CD14-positive monocyte (primary cell): Measurements from ENCODE around the gene OR51A7. TPM values are rescaled to one million over a fixed set of nuclear protein-coding genes. Genes with fewer than 3 reads are reported as not detected.

ENCODE experiments used
- DNase-seq, 3 donors: peaks; one replicate each; pipeline ENCODE4 v3.0.0-alpha.2; 2011 to 2022
- H2AFZ ChIP-seq: 2 replicates; pipeline ENCODE4 v1.6.0; 2012; ENCODE audit warnings: mild to moderate bottlenecking, low read depth, low read length, inconsistent platforms; ENCODE audit not compliant: insufficient read depth, poor library complexity, severe bottlenecking
- H3K27ac ChIP-seq, 2 donors: 1 replicate in 1 of 2; 2 replicates in 1 of 2; pipeline ENCODE4 v1.5.1; 2012 to 2013; ENCODE audit warnings: low read length in 2 of 2, control low read depth in 1 of 2, inconsistent platforms in 1 of 2, low read depth in 1 of 2, mild to moderate bottlenecking in 1 of 2
- H3K27me3 ChIP-seq, 2 donors: one replicate each; pipeline versions ENCODE4 v1.6.0 to v1.6.1; 2011 to 2013; ENCODE audit warnings: low read length in 2 of 2; ENCODE audit not compliant: control insufficient read depth in 2 of 2, insufficient read depth in 2 of 2
- H3K36me3 ChIP-seq, 2 donors: replicated peaks in 1 of 2; 1 replicate in 1 of 2; 2 replicates in 1 of 2; pipeline versions ENCODE4 v1.5.1 to v1.6.1; 2012 to 2013; ENCODE audit warnings: low read length in 2 of 2, control low read depth in 1 of 2, inconsistent platforms in 1 of 2, mild to moderate bottlenecking in 1 of 2; ENCODE audit not compliant: insufficient read depth in 2 of 2, control insufficient read depth in 1 of 2
- H3K4me1 ChIP-seq, 2 donors: 1 replicate in 1 of 2; 2 replicates in 1 of 2; pipeline versions ENCODE4 v1.5.1 to v1.6.1; 2012 to 2013; ENCODE audit warnings: low read length in 2 of 2, control low read depth in 1 of 2, inconsistent platforms in 1 of 2, mild to moderate bottlenecking in 1 of 2, moderate library complexity in 1 of 2; ENCODE audit not compliant: insufficient read depth in 2 of 2, control insufficient read depth in 1 of 2
- H3K4me2 ChIP-seq: replicated peaks from 2 replicates; pipeline ENCODE3; 2012; ENCODE audit warnings: low read length, moderate library complexity, mild to moderate bottlenecking; ENCODE audit not compliant: poor library complexity, severe bottlenecking; ENCODE audit errors: extremely low read depth
- H3K4me3 ChIP-seq, 3 experiments: fragments of 200-600 bp in 1 of 3; sonication (generic) in 1 of 3; replicated peaks in 1 of 3; 1 replicate in 2 of 3; 2 replicates in 1 of 3; pipeline ENCODE4 v1.5.1; 2011 to 2013; ENCODE audit warnings: low read length in 3 of 3, mild to moderate bottlenecking in 3 of 3, control low read depth in 2 of 3, low read depth in 2 of 3, inconsistent platforms in 1 of 3, moderate library complexity in 1 of 3
- H3K79me2 ChIP-seq: 2 replicates; pipeline ENCODE4 v1.6.0; 2012; ENCODE audit warnings: mild to moderate bottlenecking, control low read depth, inconsistent platforms, low read length, moderate library complexity; ENCODE audit not compliant: insufficient read depth
- H3K9ac ChIP-seq: 2 replicates; pipeline ENCODE4 v1.6.0; 2017; ENCODE audit warnings: low read length, mild to moderate bottlenecking; ENCODE audit not compliant: insufficient read depth, poor library complexity, severe bottlenecking
- H3K9me3 ChIP-seq, 2 donors: replicated peaks in 1 of 2; 1 replicate in 1 of 2; 2 replicates in 1 of 2; pipeline versions ENCODE4 v1.5.1 to v1.6.1; 2012 to 2013; ENCODE audit warnings: low read length in 2 of 2, control low read depth in 1 of 2; ENCODE audit not compliant: control insufficient read depth in 1 of 2, insufficient read depth in 1 of 2
- H4K20me1 ChIP-seq: 2 replicates; pipeline ENCODE4 v1.6.0; 2012; ENCODE audit warnings: mild to moderate bottlenecking, low read length, control low read depth, moderate library complexity; ENCODE audit not compliant: insufficient read depth
- H3K27ac Mint-ChIP-seq, 7 donors: one replicate each; pipeline ENCODE4 v1.8.0; 2020; ENCODE audit warnings: mild to moderate bottlenecking in 7 of 7, mixed read lengths in 7 of 7, moderate library complexity in 6 of 7, inconsistent platforms in 2 of 7
- H3K27me3 Mint-ChIP-seq, 3 donors: one replicate each; pipeline ENCODE4 v1.8.0; 2021 to 2022; ENCODE audit warnings: low read depth in 3 of 3, mild to moderate bottlenecking in 3 of 3, mixed read lengths in 3 of 3, moderate library complexity in 3 of 3, inconsistent platforms in 1 of 3
- H3K36me3 Mint-ChIP-seq, 2 donors: one replicate each; pipeline ENCODE4 v1.8.0; 2020; ENCODE audit warnings: mixed read lengths in 2 of 2, inconsistent platforms in 1 of 2, mild to moderate bottlenecking in 1 of 2
- H3K4me1 Mint-ChIP-seq: one replicate; pipeline ENCODE4 v1.8.0; 2020; ENCODE audit warnings: mild to moderate bottlenecking, mixed read lengths
- H3K4me3 Mint-ChIP-seq, 2 donors: one replicate each; pipeline ENCODE4 v1.8.0; 2020; ENCODE audit warnings: mild to moderate bottlenecking in 2 of 2, mixed read lengths in 2 of 2, moderate library complexity in 1 of 2
- H3K9me3 Mint-ChIP-seq, 7 donors: one replicate each; pipeline ENCODE4 v1.8.0; 2020 to 2022; ENCODE audit warnings: mixed read lengths in 7 of 7, mild to moderate bottlenecking in 6 of 7, moderate library complexity in 6 of 7, inconsistent platforms in 2 of 7
- WGBS: methylation state at CpG from one replicate; pipeline ENCODE4 v1.1.5; 2013; ENCODE audit warnings: missing lambda C conversion rate; ENCODE audit not compliant: insufficient coverage; 5-methylcytosine and 5-hydroxymethylcytosine counted together
- intact Hi-C, 2 donors: fragments of 100-400 bp; cut with micrococcal nuclease; formaldehyde crosslinking; loops; one replicate each; pipeline versions ENCODE4 v1.15.0 to v1.15.1; 2023
- polyA plus RNA-seq, 3 donors: library from polyadenylated mRNA; depleted of rRNA in 1 of 3; unstranded in 2 of 3; stranded (reverse) in 1 of 3; fragments of 300-500 nt in 2 of 3; fragments of >200 nt in 1 of 3; fragmentation: Illumina TruSeq in 2 of 3; gene quantifications; 1 replicate in 2 of 3; 2 replicates in 1 of 3; pipeline ENCODE4 v1.2.3, GENCODE V29; 2012 to 2021
- TF ChIP-seq, protein P1 (sequence below): fragments of 200-600 bp; IDR thresholded peaks from one replicate; pipeline ENCODE4 v1.8.0; 2022; ENCODE audit warnings: antibody characterized with exemption, mild to moderate bottlenecking

The OR51A7 gene
- polyA plus RNA-seq, 3 donors: not detected

DNA sequence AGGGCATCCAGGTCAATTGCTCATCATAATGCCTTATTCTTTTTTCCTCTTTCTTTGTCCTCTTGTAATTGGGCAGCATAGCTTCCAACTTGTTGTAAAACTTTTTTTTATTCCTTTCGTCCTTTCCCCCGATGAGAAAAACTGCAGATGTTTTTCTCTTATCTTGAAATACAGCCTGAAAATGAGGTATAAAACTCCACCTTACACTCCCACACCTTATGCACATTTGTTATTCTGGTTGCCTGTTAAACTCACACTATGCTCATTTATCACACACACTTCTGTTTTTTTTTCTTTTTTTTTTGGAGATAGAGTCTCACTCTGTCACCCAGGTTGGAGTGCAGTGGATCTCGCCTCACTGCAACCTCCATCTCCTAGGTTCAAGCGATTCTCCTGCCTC lies 53.8 kb downstream of the OR51A7 start:
- Mint-ChIP-seq H3K9me3 (peaks cover 0 to 4% (median 0%) of the 10 kb centered on the region in 7 donors), H3K36me3 (no peaks in the 10 kb centered on the region), H3K4me3 (no peak overlapping the region), H3K27ac (no peak overlapping the region), H3K27me3 (no peaks in the 10 kb centered on the region), H3K4me1 (no peaks in the 10 kb centered on the region)
- Histone ChIP-seq H3K36me3 (no peaks in the 10 kb centered on the region), H3K9ac (no peak overlapping the region), H3K4me3 (no peak overlapping the region), H4K20me1 (no peaks in the 10 kb centered on the region), H2AFZ (no peak overlapping the region), H3K4me2 (no peak overlapping the region), H3K27ac (no peak overlapping the region), H3K9me3 (no peaks in the 10 kb centered on the region), H3K79me2 (no peaks in the 10 kb centered on the region), H3K27me3 (no peaks in the 10 kb centered on the region), H3K4me1 (no peaks in the 10 kb centered on the region)
- no peak for DNase-seq
- WGBS: 100% methylated on average over 1 of the region's 4 CpGs
- intact Hi-C loops: no loop called here
- TF ChIP-seq, protein P1, sequence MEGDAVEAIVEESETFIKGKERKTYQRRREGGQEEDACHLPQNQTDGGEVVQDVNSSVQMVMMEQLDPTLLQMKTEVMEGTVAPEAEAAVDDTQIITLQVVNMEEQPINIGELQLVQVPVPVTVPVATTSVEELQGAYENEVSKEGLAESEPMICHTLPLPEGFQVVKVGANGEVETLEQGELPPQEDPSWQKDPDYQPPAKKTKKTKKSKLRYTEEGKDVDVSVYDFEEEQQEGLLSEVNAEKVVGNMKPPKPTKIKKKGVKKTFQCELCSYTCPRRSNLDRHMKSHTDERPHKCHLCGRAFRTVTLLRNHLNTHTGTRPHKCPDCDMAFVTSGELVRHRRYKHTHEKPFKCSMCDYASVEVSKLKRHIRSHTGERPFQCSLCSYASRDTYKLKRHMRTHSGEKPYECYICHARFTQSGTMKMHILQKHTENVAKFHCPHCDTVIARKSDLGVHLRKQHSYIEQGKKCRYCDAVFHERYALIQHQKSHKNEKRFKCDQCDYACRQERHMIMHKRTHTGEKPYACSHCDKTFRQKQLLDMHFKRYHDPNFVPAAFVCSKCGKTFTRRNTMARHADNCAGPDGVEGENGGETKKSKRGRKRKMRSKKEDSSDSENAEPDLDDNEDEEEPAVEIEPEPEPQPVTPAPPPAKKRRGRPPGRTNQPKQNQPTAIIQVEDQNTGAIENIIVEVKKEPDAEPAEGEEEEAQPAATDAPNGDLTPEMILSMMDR: no peak

Other genes with a start within 250 kb of the OR51A7 start
- gene OR51E2, start 205.9 kb upstream of the OR51A7 start, polyA plus RNA-seq: not detected
- gene MMP26, start 199.0 kb upstream of the OR51A7 start, polyA plus RNA-seq: not detected
- not detected for gene OR51F1, start 133.8 kb upstream of the OR51A7 start, polyA plus RNA-seq
- gene OR52R1, start 99.4 kb upstream of the OR51A7 start, polyA plus RNA-seq: not detected
- not detected for gene OR51F2, start 82.5 kb upstream of the OR51A7 start, polyA plus RNA-seq
- not detected for gene OR51S1, start 54.6 kb upstream of the OR51A7 start, polyA plus RNA-seq
- gene OR51T1, start 21.9 kb upstream of the OR51A7 start, polyA plus RNA-seq: not detected
- gene OR51G2, start 15.6 kb downstream of the OR51A7 start, polyA plus RNA-seq: not detected
- not detected for gene OR51G1, start 20.6 kb downstream of the OR51A7 start, polyA plus RNA-seq
- gene OR51A4, start 43.8 kb downstream of the OR51A7 start, polyA plus RNA-seq: not detected
- gene OR51A2, start 51.9 kb downstream of the OR51A7 start, polyA plus RNA-seq: not detected
- not detected for gene OR51L1, start 91.1 kb downstream of the OR51A7 start, polyA plus RNA-seq
- gene OR52J3, start 142.7 kb downstream of the OR51A7 start, polyA plus RNA-seq: not detected
- not detected for gene OR52E2, start 155.8 kb downstream of the OR51A7 start, polyA plus RNA-seq
- gene OR52E1, start 165.8 kb downstream of the OR51A7 start, polyA plus RNA-seq: not detected
- gene OR52A5, start 234.6 kb downstream of the OR51A7 start, polyA plus RNA-seq: not detected